Middle frontal gyrus (tissue), 1 donor: ENCODE data around the gene S1PR3.
A peak's percentile ranks its signal among the peaks of the same experiment; 100 is the strongest.
"Not testable (repeated sequence)": the region's sequence is repeated elsewhere in the genome, so short reads cannot be mapped to it uniquely, and the experiment has no call there.

Experiments
- DNase-seq: peaks from one replicate; pipeline ENCODE4 v3.0.0-alpha.2; 2015; ENCODE audit warnings: low spot score; ENCODE audit errors: extremely low spot score

S1PR3 gene

GRCh38 chr9:88991066-88992034, at the start of gene S1PR3:
Gene S1PR3 (plus strand): TSS chr9:88991468. CDS start chr9:89001201, 9,733 bp downstream.
- no peak for DNase-seq

- not testable (repeated sequence) for DNase-seq
Measured at GRCh38 chr9:88941586-88941985, 49.7 kb upstream of the S1PR3 start.

- no peak for DNase-seq
Measured at GRCh38 chr9:88942411-88942810, 48.9 kb upstream of the S1PR3 start.

GRCh38 chr9:88945636-88946333, 45.5 kb upstream of the S1PR3 start:
- DNase-seq = no peak

GRCh38 chr9:88947581-88948573, 43.4 kb upstream of the S1PR3 start:
- DNase-seq = no peak

- peak; percentile 47 for DNase-seq
Measured at GRCh38 chr9:88949425-88949824, 41.8 kb upstream of the S1PR3 start.

- no peak for DNase-seq
Measured at GRCh38 chr9:88949961-88950340, 41.3 kb upstream of the S1PR3 start.

GRCh38 chr9:88950341-88951154, 40.7 kb upstream of the S1PR3 start:
- DNase-seq = no peak

- DNase-seq = no peak
Measured at GRCh38 chr9:88951155-88951542, 40.1 kb upstream of the S1PR3 start.

GRCh38 chr9:88952086-88952615, 39.1 kb upstream of the S1PR3 start:
- no peak for DNase-seq

- no peak for DNase-seq
Measured at GRCh38 chr9:88952976-88953375, 38.3 kb upstream of the S1PR3 start.

- no peak for DNase-seq
Measured at GRCh38 chr9:88953381-88954029, 37.8 kb upstream of the S1PR3 start.

- no peak for DNase-seq
Measured at GRCh38 chr9:88954066-88954465, 37.2 kb upstream of the S1PR3 start.

- no peak for DNase-seq
Measured at GRCh38 chr9:88957526-88957925, 33.7 kb upstream of the S1PR3 start.

- no peak for DNase-seq
Measured at GRCh38 chr9:88959727-88960469, 31.4 kb upstream of the S1PR3 start.

GRCh38 chr9:88960632-88961031, 30.6 kb upstream of the S1PR3 start:
- DNase-seq = no peak

- DNase-seq = no peak
Measured at GRCh38 chr9:88965473-88965872, 25.8 kb upstream of the S1PR3 start.

- no peak for DNase-seq
Measured at GRCh38 chr9:88966894-88967676, 24.2 kb upstream of the S1PR3 start.
